GM18867 (cell line): ENCODE data around the gene ELFN1.

Experiments
- ATAC-seq: cut with Tn5 transposase; IDR thresholded peaks from one replicate; pipeline ENCODE4 v1.9.1; 2021; ENCODE audit warnings: mild to moderate bottlenecking, moderate library complexity; ENCODE audit not compliant: unreplicated experiment

The ELFN1 gene

DNA sequence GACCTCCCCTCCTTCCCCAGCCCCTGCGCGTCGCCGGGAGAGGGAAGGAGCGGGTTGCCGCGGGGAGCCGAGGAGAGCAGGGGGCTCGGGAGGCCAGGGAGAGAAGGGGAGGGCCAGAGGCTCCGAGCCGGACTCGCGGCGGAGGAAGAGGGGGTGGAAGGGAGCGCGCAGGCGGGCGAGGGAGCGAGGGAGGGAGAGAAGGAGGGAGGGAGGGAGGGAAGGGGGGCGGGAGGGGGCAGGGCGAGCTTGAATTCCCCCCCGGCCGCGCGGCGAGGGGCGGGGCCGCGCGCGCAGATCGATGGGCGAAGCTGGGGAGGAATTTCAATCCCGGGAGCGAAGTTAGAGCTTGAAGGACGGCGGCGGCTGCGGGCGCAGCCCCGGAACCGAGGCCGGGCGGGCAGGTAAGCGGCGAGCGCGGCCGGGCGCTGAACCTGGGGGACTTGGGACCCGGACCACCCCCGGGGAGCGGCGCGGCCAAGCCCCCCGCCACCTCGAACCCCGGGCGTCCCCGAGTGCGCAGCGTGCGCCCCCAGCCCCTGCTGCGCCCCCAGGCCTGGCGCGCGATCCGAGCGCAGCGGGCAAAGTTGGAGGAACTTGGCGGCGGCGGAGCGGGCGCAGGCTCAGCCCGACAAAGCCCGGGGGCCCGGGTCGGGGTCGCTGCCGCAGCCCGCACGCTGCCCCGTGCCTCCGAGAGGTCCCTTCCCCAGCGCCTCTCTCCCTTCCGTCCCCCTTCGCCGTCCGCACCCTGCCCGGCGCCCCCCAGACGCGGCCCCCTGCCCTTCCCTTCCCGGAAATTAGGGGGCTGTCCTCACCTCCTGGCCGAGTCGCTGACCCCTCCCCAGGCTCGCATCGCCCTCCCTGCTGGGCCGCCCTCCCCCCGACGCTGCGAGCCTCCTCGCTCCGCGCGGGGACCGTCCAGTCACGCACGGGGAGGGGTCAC lies at the start of gene ELFN1:
Gene ELFN1 (plus strand): TSS at position 324 of the 940 bp plus-strand sequence. CDS start 74,320 bp downstream, outside the sequence.
- ATAC-seq, result no peak

GRCh38 chr7:1620835-1621234 lies 49.2 kb upstream of the ELFN1 start:
- ATAC-seq, result no peak

DNA sequence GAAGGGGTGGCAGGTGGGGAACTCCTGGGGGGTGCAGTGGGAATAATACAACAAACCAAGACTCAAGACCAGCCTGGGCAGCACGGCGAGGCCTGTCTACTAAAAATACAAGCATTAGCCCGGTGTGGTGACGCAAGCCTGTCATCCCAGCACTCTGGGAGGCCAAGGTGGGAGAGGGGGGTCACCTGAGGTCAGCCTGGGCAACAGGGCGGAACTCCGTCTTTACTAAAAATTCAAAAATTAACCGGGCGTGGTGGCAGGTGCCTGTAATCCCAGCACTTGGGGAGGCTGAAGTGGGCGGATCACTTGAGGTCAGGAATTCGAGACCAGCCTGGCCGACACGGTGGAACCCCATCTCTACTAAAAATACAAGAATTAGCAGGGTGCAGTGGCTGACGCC lies 48.4 kb upstream of the ELFN1 start:
- ATAC-seq, result no peak

- ATAC-seq, result no peak
These were observed 47.6 kb upstream of the ELFN1 start for GRCh38 chr7:1622441-1622840.

DNA sequence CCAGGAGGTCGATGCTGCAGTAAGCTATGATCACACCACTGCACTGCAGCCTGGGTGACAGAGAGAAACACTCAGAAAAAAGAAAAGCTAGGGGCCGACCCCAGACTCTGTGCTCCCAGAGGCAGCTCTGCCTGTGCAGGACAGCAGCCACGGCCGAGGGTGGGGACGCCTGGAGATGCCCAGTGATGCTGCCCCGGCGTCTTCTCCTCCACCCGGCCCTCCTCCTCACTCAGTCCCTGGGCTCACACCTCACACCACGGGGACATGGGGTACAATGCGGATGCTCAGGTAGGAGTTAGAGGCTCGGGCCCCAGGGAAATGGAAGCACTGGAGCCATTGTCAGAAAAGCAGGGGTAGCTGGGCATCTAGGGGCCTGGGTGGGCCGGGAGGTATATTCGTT lies 46.3 kb upstream of the ELFN1 start:
- ATAC-seq, result no peak

GRCh38 chr7:1624999-1625927 lies 44.8 kb upstream of the ELFN1 start:
- no peak for ATAC-seq

DNA sequence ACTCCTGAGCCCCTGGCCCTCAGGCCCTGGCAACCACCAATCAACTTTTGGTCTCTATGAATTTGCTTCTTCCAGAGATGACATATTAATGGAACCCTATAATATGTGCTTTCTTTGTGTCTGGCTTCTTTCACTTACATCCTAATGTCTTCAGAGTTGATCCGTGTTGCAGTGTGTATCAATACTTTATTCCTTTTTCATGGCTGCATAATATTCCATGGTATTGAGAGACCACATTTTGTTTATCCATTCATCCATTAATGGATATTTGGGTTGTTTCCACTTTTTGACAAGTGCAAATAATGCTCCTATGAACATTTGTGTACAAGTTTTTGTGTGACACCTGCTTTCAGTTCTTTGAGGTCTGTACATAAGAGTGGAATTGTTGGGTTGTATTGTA lies 43.3 kb upstream of the ELFN1 start:
- no peak for ATAC-seq

- no peak for ATAC-seq
These were observed 39.3 kb upstream of the ELFN1 start for GRCh38 chr7:1630700-1631336.

- ATAC-seq, result no peak
These were observed 38.4 kb upstream of the ELFN1 start for GRCh38 chr7:1631678-1632077.

GRCh38 chr7:1632506-1632905 lies 37.6 kb upstream of the ELFN1 start:
- ATAC-seq, result no peak

GRCh38 chr7:1632916-1633785 lies 36.9 kb upstream of the ELFN1 start:
- no peak for ATAC-seq

DNA sequence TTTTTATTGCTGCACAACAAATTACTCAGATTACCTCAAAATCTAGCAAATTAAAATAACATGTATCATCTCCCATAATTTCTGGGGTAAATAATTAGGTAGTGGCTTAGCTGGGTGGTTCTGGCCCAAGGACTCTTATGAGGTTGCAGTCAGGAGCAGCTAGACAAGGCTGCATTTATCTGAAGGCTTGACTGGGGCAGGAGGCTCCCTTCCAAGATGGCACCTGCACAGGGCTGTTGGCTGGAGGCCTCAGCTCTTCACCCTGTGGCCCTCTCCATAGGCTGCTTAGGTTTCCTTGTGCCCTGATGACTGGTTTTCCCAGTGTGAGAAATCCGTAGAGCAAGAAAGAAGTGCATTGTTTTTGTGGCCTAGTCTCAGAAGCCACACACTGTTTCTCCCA lies 34.7 kb upstream of the ELFN1 start:
- ATAC-seq, result no peak

GRCh38 chr7:1637155-1637554 lies 32.9 kb upstream of the ELFN1 start:
- ATAC-seq, result no peak

DNA sequence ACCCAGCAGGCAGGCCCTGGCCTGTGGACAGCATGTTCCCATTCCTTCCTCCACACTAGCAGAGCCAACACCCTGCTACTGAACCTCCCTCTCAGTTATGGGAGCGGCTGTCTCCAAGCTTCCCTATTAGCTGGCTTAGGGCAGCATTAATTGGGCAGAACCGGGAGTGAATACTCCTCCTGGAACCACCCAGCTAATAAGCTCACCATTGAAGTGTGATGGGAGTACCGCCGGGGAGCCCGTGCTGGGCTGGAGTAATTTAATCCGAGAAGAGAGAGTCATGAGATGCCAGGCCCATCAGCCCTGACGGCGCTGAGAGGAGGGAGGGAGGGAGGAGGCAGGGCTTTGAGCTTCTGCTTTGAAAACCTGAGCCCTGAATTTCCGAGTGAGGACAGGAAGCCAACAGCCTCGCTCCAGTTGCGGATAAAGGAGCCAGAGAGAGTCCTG lies 31.8 kb upstream of the ELFN1 start:
- ATAC-seq, result no peak

GRCh38 chr7:1639071-1639470 lies 31.0 kb upstream of the ELFN1 start:
- no peak for ATAC-seq

GRCh38 chr7:1639532-1640175 lies 30.4 kb upstream of the ELFN1 start:
- ATAC-seq, result no peak

DNA sequence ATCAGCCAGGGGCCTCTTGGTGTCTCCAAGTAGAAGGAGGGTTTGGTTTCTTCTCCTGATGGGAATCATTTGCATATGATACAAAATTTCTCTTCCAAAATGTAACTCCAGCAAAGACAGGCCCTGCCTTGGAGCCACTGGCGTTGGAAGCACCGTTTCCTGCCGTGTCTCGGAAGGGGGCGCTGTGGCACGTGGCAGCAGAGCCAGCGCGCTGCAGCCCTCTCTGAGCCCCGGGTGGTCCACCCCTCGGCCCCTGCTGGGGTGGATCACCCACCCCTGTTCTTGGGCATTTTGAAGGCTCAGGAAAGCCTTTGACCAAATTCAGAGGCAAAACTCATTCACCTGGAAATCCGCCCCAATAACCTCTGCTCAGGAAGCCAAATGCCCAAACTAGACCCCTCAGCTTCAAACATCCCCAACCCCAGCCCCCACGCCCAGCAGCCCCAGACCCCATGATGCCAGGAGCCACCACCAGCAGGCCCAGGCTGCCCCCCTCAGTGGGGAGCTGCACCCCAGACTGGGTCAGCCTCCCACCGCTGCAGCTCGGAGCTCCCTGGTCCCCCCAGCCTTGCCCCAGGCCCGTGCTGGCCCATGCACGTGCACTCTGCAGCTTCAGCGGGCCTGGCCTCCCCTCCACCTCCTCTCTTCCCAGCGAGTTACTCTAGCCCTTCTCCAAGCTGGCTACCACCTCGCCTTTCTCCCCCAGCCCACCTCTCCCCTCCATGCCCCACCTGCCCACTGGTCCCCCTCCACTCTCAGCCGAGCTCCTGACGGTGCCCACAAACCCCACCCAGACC lies 29.5 kb upstream of the ELFN1 start:
- no peak for ATAC-seq

DNA sequence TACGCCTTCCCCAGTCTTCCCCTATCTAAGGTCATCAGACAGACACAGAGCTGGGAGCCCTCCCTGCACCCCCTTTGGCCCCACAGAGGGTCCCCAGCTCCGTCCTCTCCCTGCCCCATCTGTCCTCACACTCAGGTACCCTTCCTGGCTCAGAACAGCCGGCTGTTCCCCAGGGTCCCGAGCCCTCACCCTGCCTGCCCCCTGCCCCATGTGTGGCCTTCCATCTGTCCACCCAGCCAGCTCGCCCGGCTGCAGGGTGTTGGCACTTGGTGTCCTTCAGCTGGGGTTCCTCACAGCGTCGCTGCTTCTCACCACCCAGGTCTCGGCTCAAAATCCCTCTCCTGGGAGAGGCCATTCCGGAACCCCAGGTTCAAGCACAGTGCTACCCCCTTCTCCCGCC lies 28.9 kb upstream of the ELFN1 start:
- ATAC-seq, result no peak
